Gastroesophageal sphincter (tissue), 3 donors: ENCODE measurements around the gene PIP5K1B.

Source experiments
- EP300 ChIP-seq: sonication (generic); formaldehyde crosslinking; IDR thresholded peaks from one replicate; pipeline ENCODE4 v1.6.1; 2017; ENCODE audit warnings: antibody characterized with exemption, mild to moderate bottlenecking
- POLR2A ChIP-seq, 2 donors: fragments of 450-650 bp; IDR thresholded peaks; one replicate each; pipeline ENCODE4 v1.6.1; 2017; ENCODE audit warnings: antibody characterized with exemption in 2 of 2, mild to moderate bottlenecking in 2 of 2, moderate library complexity in 1 of 2
- POLR2AphosphoS5 ChIP-seq: sonication (generic); formaldehyde crosslinking; IDR thresholded peaks from one replicate; pipeline ENCODE4 v1.6.1; 2017; ENCODE audit warnings: antibody characterized with exemption
- TF ChIP-seq, protein P1 (sequence below), 4 experiments: fragments of 200-600 bp in 2 of 4; fragments of 450-650 bp in 2 of 4; sonication (generic) in 1 of 4; IDR thresholded peaks; one replicate each; pipeline ENCODE4 v1.5.1; 2017 to 2019; ENCODE audit warnings: antibody characterized with exemption in 4 of 4, mild to moderate bottlenecking in 2 of 4, moderate library complexity in 2 of 4

DNA sequence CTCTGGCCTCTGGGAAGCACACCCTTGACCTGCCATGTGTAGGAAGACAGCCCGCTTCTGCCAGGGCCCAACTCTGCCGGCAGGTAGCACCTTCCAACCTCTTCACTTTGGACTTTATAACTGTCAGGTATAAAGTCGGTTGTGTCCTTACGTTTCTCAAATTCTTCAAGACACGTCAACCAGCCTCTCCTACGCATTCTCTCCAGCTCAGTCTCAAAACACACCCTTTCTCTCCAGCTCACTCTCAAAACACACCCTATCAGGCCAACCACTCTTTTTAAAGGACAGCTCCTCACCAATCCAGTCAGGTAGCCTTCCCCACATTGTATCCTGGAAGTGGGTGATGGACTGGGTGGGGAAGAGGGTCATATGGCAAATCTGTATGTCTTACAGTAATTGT, 344.1 kb downstream of the PIP5K1B start:
- TF ChIP-seq POLR2A (IDR thresholded peaks at IDR 0.05): no peak
- TF ChIP-seq POLR2AphosphoS5: no peak
- TF ChIP-seq, protein P1, sequence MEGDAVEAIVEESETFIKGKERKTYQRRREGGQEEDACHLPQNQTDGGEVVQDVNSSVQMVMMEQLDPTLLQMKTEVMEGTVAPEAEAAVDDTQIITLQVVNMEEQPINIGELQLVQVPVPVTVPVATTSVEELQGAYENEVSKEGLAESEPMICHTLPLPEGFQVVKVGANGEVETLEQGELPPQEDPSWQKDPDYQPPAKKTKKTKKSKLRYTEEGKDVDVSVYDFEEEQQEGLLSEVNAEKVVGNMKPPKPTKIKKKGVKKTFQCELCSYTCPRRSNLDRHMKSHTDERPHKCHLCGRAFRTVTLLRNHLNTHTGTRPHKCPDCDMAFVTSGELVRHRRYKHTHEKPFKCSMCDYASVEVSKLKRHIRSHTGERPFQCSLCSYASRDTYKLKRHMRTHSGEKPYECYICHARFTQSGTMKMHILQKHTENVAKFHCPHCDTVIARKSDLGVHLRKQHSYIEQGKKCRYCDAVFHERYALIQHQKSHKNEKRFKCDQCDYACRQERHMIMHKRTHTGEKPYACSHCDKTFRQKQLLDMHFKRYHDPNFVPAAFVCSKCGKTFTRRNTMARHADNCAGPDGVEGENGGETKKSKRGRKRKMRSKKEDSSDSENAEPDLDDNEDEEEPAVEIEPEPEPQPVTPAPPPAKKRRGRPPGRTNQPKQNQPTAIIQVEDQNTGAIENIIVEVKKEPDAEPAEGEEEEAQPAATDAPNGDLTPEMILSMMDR (IDR thresholded peaks at IDR 0.05): no peak
- no peak for TF ChIP-seq EP300
